ENCODE results near the gene ANKRD44.

ANKRD44 gene

GRCh38 chr2:197204519-197205250 is 105.9 kb downstream of the ANKRD44 start:
- DNase-seq: no peak

- peak; percentile 9 for DNase-seq
Measured at GRCh38 chr2:197201874-197202273, 108.7 kb downstream of the ANKRD44 start.

- DNase-seq: no peak
Measured at GRCh38 chr2:197200762-197201058, 109.9 kb downstream of the ANKRD44 start.

GRCh38 chr2:197200051-197200761 is 110.4 kb downstream of the ANKRD44 start:
- DNase-seq: no peak

GRCh38 chr2:197198890-197199289 is 111.7 kb downstream of the ANKRD44 start:
- no peak for DNase-seq

GRCh38 chr2:197197895-197198311 is 112.7 kb downstream of the ANKRD44 start:
- no peak for DNase-seq

- DNase-seq: no peak
Measured at GRCh38 chr2:197196541-197197180, 113.9 kb downstream of the ANKRD44 start.

GRCh38 chr2:197195518-197195917 is 115.1 kb downstream of the ANKRD44 start:
- DNase-seq: no peak

GRCh38 chr2:197191940-197192322 is 118.6 kb downstream of the ANKRD44 start:
- no peak for DNase-seq

- peak; percentile 47 for DNase-seq
Measured at GRCh38 chr2:197191177-197191939, 119.2 kb downstream of the ANKRD44 start.

GRCh38 chr2:197190100-197190432 is 120.5 kb downstream of the ANKRD44 start:
- DNase-seq: no peak

- no peak for DNase-seq
Measured at GRCh38 chr2:197189426-197190099, 121.0 kb downstream of the ANKRD44 start.

GRCh38 chr2:197185676-197186075 is 124.9 kb downstream of the ANKRD44 start:
- DNase-seq: no peak

- no peak for DNase-seq
Measured at GRCh38 chr2:197184959-197185586, 125.5 kb downstream of the ANKRD44 start.

GRCh38 chr2:197183355-197183754 is 127.2 kb downstream of the ANKRD44 start:
- no peak for DNase-seq

- no peak for DNase-seq
Measured at GRCh38 chr2:197182668-197183067, 127.9 kb downstream of the ANKRD44 start.

GRCh38 chr2:197181491-197181890 is 129.1 kb downstream of the ANKRD44 start:
- no peak for DNase-seq

GRCh38 chr2:197179744-197180498 is 130.7 kb downstream of the ANKRD44 start:
- peak; percentile 55 for DNase-seq

- DNase-seq: no peak
Measured at GRCh38 chr2:197176522-197176921, 134.1 kb downstream of the ANKRD44 start.

GRCh38 chr2:197174539-197175094 is 136.0 kb downstream of the ANKRD44 start:
- DNase-seq: peak; percentile 58

- DNase-seq: no peak
Measured at GRCh38 chr2:197171582-197171981, 139.0 kb downstream of the ANKRD44 start.
